Measurements from ENCODE around the gene ZNF581. TPM values are rescaled to one million over a fixed set of nuclear protein-coding genes. Genes with fewer than 3 reads are reported as not detected.

ZNF581 gene
- total RNA-seq, 1 experiment from 2014 or later: 39.0 TPM

DNA sequence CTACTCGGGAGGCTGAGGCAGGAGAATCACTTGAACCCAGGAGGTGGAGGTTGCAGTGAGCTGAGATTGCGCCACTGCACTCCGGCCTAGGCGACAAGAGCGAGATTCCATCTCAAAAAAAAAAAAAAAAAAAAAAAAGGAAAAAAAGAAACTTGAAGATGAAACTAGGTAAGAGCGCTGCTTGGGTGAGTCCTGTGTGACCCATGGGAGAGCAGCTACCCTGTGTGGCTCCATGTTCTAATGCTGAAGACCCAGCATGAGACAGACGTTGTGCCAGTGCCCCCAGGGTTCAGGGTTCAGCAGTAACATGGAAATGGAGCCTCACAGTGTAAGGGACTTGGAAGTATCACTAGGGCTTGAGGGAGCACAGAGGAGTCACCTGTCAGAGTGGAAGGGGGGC is 25.0 kb upstream of the ZNF581 start:
- intact Hi-C loops (cut with micrococcal nuclease; ENCODE audit: unreplicated experiment) (no loop called here), in situ Hi-C loops (cut with HindIII; ENCODE audit: low pct_unique_long_range_greater_than_20kb, low sequenced_read_pairs) (no loop called here)
- DNase-seq (ENCODE audit: low read depth, low spot score): no peak
- Histone ChIP-seq H3K4me3 (ENCODE audit: low read depth in 2 of 2, low read length in 2 of 2) (no peak overlapping the region), H3K27ac (ENCODE audit: low read length) (no peak overlapping the region), H3K4me1 (ENCODE audit: control insufficient read depth, insufficient read depth, low read length) (no peaks in the 10 kb centered on the region), H3K27me3 (ENCODE audit: control insufficient read depth, insufficient read depth, low read length) (no peaks in the 10 kb centered on the region), H3K36me3 (ENCODE audit: control insufficient read depth, insufficient read depth, low read length) (no peaks in the 10 kb centered on the region), H3K9me3 (ENCODE audit: control insufficient read depth, insufficient read depth, low read depth, low read length) (no peaks in the 10 kb centered on the region)
- TF ChIP-seq, protein P1, sequence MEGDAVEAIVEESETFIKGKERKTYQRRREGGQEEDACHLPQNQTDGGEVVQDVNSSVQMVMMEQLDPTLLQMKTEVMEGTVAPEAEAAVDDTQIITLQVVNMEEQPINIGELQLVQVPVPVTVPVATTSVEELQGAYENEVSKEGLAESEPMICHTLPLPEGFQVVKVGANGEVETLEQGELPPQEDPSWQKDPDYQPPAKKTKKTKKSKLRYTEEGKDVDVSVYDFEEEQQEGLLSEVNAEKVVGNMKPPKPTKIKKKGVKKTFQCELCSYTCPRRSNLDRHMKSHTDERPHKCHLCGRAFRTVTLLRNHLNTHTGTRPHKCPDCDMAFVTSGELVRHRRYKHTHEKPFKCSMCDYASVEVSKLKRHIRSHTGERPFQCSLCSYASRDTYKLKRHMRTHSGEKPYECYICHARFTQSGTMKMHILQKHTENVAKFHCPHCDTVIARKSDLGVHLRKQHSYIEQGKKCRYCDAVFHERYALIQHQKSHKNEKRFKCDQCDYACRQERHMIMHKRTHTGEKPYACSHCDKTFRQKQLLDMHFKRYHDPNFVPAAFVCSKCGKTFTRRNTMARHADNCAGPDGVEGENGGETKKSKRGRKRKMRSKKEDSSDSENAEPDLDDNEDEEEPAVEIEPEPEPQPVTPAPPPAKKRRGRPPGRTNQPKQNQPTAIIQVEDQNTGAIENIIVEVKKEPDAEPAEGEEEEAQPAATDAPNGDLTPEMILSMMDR (IDR thresholded peaks at IDR 0.05): no peak
- TF ChIP-seq POLR2AphosphoS5 (IDR thresholded peaks at IDR 0.05; ENCODE audit: low read depth, low read length): no peak
- TF ChIP-seq TCF7L2 (IDR thresholded peaks at IDR 0.05; ENCODE audit: low read depth, low read length): no peak
- TF ChIP-seq, protein P2, sequence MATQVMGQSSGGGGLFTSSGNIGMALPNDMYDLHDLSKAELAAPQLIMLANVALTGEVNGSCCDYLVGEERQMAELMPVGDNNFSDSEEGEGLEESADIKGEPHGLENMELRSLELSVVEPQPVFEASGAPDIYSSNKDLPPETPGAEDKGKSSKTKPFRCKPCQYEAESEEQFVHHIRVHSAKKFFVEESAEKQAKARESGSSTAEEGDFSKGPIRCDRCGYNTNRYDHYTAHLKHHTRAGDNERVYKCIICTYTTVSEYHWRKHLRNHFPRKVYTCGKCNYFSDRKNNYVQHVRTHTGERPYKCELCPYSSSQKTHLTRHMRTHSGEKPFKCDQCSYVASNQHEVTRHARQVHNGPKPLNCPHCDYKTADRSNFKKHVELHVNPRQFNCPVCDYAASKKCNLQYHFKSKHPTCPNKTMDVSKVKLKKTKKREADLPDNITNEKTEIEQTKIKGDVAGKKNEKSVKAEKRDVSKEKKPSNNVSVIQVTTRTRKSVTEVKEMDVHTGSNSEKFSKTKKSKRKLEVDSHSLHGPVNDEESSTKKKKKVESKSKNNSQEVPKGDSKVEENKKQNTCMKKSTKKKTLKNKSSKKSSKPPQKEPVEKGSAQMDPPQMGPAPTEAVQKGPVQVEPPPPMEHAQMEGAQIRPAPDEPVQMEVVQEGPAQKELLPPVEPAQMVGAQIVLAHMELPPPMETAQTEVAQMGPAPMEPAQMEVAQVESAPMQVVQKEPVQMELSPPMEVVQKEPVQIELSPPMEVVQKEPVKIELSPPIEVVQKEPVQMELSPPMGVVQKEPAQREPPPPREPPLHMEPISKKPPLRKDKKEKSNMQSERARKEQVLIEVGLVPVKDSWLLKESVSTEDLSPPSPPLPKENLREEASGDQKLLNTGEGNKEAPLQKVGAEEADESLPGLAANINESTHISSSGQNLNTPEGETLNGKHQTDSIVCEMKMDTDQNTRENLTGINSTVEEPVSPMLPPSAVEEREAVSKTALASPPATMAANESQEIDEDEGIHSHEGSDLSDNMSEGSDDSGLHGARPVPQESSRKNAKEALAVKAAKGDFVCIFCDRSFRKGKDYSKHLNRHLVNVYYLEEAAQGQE (IDR thresholded peaks at IDR 0.05; ENCODE audit: insufficient read depth in 1 of 2, low read depth in 2 of 2, low read length in 1 of 2): no peak
- no peak for TF ChIP-seq SIN3A (IDR thresholded peaks at IDR 0.05; ENCODE audit: borderline replicate concordance, insufficient read depth, low read depth, low read length)
- no TSS peak for BruUV-seq (replicated peaks)
- ChIA-PET POLR2A (interaction anchor here (0.7 kb wide), 2 partner anchors 20 to 45 kb away, joined by 9 to 14 read pairs; no protein-coding TSS in a partner anchor), CTCF (no interaction called here)
- no peak for ATAC-seq

DNA sequence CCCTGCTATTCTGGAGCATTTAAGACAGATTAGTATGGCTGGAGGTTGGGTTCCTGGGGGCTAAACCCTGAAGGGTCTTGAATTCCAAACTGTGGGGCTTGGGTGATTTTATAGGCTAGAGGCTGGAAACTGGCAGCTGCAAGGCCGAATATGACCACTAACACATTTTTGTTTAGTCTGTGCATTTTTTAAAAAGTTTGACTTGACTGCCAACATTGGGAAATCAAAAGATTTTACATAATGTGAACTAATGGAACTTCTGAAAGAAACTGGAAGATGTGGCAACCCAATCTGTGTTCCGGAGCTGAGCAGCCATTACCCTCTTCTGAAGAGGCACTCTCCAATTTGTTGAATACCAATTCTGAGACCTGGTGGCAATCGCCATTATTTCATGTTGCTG is 24.2 kb upstream of the ZNF581 start:
- Histone ChIP-seq H3K4me3 (ENCODE audit: low read depth in 2 of 2, low read length in 2 of 2) (no peak overlapping the region), H3K9me3 (ENCODE audit: control insufficient read depth, insufficient read depth, low read depth, low read length) (no peaks in the 10 kb centered on the region), H3K36me3 (ENCODE audit: control insufficient read depth, insufficient read depth, low read length) (no peaks in the 10 kb centered on the region), H3K27me3 (ENCODE audit: control insufficient read depth, insufficient read depth, low read length) (no peaks in the 10 kb centered on the region), H3K4me1 (ENCODE audit: control insufficient read depth, insufficient read depth, low read length) (no peaks in the 10 kb centered on the region), H3K27ac (ENCODE audit: low read length) (no peak overlapping the region)
- intact Hi-C loops (cut with micrococcal nuclease; ENCODE audit: unreplicated experiment): no loop called here
- ChIA-PET POLR2A (no interaction called here), CTCF (interaction anchor here (0.7 kb wide), 2 partner anchors 8 to 20 kb away, joined by 3 to 7 read pairs; partner anchors contain the start of gene FIZ1)
- no peak for ATAC-seq
- in situ Hi-C loops (cut with HindIII; ENCODE audit: low pct_unique_long_range_greater_than_20kb, low sequenced_read_pairs): no loop called here
- DNase-seq (ENCODE audit: low read depth, low spot score): no peak
- TSS peak; percentile 55 for BruUV-seq (replicated peaks)
- TF ChIP-seq POLR2AphosphoS5 (IDR thresholded peaks at IDR 0.05; ENCODE audit: low read depth, low read length) (0 out of 2 replicates have a peak, but pooled peaks have one; percentile 32), SIN3A (IDR thresholded peaks at IDR 0.05; ENCODE audit: borderline replicate concordance, insufficient read depth, low read depth, low read length) (no peak), TCF7L2 (IDR thresholded peaks at IDR 0.05; ENCODE audit: low read depth, low read length) (no peak)
- TF ChIP-seq, protein P2 (IDR thresholded peaks at IDR 0.05; ENCODE audit: insufficient read depth in 1 of 2, low read depth in 2 of 2, low read length in 1 of 2): no peak
- TF ChIP-seq, protein P1 (IDR thresholded peaks at IDR 0.05): no peak
